ENCODE results near the gene CD44. TPM values are rescaled to one million over a fixed set of nuclear protein-coding genes. Genes with fewer than 3 reads are reported as not detected.

CD44 gene
- total RNA-seq, 1 donor from 2014 or later = 1,546 TPM

DNA sequence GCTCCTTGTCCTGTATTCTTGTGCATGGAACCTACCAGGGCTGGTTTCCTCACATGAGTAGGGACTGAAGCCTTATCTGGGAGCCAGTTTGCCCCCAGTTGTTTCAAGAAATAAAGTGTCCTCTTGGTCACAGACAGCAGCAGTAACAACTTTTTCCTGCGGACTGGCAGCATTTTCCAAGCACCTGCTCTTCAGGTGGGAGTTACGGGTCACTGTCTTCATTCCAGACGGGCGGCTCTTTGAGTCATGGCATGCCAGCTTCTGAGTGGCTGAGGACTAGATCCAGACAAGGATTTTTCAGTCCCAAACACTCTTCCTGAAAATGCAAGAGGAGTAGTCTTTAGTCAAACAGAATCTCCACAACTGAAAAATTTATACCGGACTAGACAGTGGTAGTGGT, 2.7 kb upstream of the CD44 start:
- ChIA-PET CTCF (no interaction called here), POLR2A (interaction anchor here (0.6 to 2.9 kb wide), 3 partner anchors 10 to 58 kb away, joined by 3 to 17 read pairs (median 4); no protein-coding TSS in a partner anchor)
- H3K27ac Mint-ChIP-seq = no peak overlapping the region
- H3K4me1 Mint-ChIP-seq = peaks cover 48% of the 10 kb centered on the region
- DNase-seq (no peak), ATAC-seq (ENCODE audit: low read depth) (no peak)
- intact Hi-C loops (cut with micrococcal nuclease) = no loop called here
- no peak for TF ChIP-seq CTCF (IDR thresholded peaks at IDR 0.05)
- H3K27me3 Mint-ChIP-seq = no peaks in the 10 kb centered on the region
- no peaks in the 10 kb centered on the region for H3K9me3 Mint-ChIP-seq
- H3K4me3 Mint-ChIP-seq = no peak overlapping the region
- H3K36me3 Mint-ChIP-seq (ENCODE audit: low read depth) = peaks cover 24% of the 10 kb centered on the region

DNA sequence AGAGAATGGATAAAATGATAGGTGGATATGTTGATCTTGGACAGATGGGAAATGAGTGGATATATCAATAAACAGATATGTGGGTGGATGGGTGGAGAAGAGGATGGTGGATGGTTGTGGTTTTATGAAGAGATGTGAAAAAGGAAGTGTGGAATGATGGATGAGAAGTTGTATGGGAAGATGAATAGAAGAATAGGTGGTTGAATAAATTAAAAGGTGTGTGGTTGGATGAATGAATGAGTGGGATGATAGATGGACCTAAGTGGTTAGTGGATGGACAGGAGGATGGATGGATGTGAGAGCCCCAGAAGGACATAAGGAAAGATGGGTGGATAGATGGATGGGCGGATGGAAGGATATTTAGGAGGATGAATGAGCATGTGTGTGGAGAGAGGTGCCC, 913 bp upstream of the CD44 start:
- Mint-ChIP-seq H3K36me3 (ENCODE audit: low read depth) (peaks cover 38% of the 10 kb centered on the region), H3K4me3 (peak overlapping the region; percentile 97), H3K4me1 (peaks cover 48% of the 10 kb centered on the region), H3K27ac (peak overlapping the region; percentile 98), H3K9me3 (no peaks in the 10 kb centered on the region), H3K27me3 (no peaks in the 10 kb centered on the region)
- no peak for ATAC-seq (ENCODE audit: low read depth)
- ChIA-PET POLR2A (interaction anchor here (0.5 to 6.8 kb wide), 19 partner anchors 9 to 141 kb away, joined by 3 to 222 read pairs (median 15); no protein-coding TSS in a partner anchor), CTCF (no interaction called here)
- intact Hi-C loops (cut with micrococcal nuclease) = loop anchor here (2.0 kb wide), 1 partner anchor 23 kb away; no protein-coding TSS in a partner anchor
- DNase-seq = no peak
- TF ChIP-seq CTCF (IDR thresholded peaks at IDR 0.05) = no peak

DNA sequence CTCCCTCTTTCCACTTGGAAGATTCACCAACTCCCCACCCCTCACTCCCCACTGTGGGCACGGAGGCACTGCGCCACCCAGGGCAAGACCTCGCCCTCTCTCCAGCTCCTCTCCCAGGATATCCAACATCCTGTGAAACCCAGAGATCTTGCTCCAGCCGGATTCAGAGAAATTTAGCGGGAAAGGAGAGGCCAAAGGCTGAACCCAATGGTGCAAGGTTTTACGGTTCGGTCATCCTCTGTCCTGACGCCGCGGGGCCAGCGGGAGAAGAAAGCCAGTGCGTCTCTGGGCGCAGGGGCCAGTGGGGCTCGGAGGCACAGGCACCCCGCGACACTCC, 397 bp upstream of the CD44 start:
- POLR2A ChIA-PET = interaction anchor here (0.5 to 6.8 kb wide), 26 partner anchors 10 to 142 kb away, joined by 3 to 222 read pairs (median 14); no protein-coding TSS in a partner anchor
- H3K4me3 Mint-ChIP-seq = peak overlapping the region; percentile 97
- CTCF ChIA-PET = interaction anchor here (3.3 to 3.9 kb wide), 2 partner anchors 139 to 141 kb away, joined by 16 to 18 read pairs; no protein-coding TSS in a partner anchor
- intact Hi-C loops (cut with micrococcal nuclease) = loop anchor here (2.0 kb wide), 1 partner anchor 24 kb away; no protein-coding TSS in a partner anchor
- peaks cover 43% of the 10 kb centered on the region for H3K36me3 Mint-ChIP-seq (ENCODE audit: low read depth)
- DNase-seq = no peak
- H3K27me3 Mint-ChIP-seq = no peaks in the 10 kb centered on the region
- H3K4me1 Mint-ChIP-seq = peaks cover 53% of the 10 kb centered on the region
- H3K27ac Mint-ChIP-seq = peak overlapping the region; percentile 98
- no peak for ATAC-seq (ENCODE audit: low read depth)
- TF ChIP-seq CTCF (IDR thresholded peaks at IDR 0.05) = no peak
- no peaks in the 10 kb centered on the region for H3K9me3 Mint-ChIP-seq

- ATAC-seq (ENCODE audit: low read depth) (no peak), DNase-seq (no peak)
- intact Hi-C loops (cut with micrococcal nuclease) = loop anchor here (1.0 to 5.0 kb wide), 9 partner anchors 9 to 252 kb away; no protein-coding TSS in a partner anchor
- Mint-ChIP-seq H3K36me3 (ENCODE audit: low read depth) (peaks cover 55% of the 10 kb centered on the region), H3K27me3 (no peaks in the 10 kb centered on the region), H3K9me3 (no peaks in the 10 kb centered on the region), H3K4me3 (peak overlapping the region; percentile 97), H3K4me1 (peaks cover 60% of the 10 kb centered on the region), H3K27ac (peak overlapping the region; percentile 98)
- no peak for TF ChIP-seq CTCF (IDR thresholded peaks at IDR 0.05)
- POLR2A ChIA-PET = interaction anchor here (0.7 to 6.8 kb wide), 28 partner anchors 10 to 1035 kb away, joined by 3 to 222 read pairs (median 12); partner anchors contain the start of gene NAT10
- CTCF ChIA-PET = interaction anchor here (0.9 to 3.9 kb wide), 6 partner anchors 13 to 142 kb away, joined by 3 to 18 read pairs (median 6); no protein-coding TSS in a partner anchor
These were observed 831 bp downstream of the CD44 start for GRCh38 chr11:35139722-35140282.

DNA sequence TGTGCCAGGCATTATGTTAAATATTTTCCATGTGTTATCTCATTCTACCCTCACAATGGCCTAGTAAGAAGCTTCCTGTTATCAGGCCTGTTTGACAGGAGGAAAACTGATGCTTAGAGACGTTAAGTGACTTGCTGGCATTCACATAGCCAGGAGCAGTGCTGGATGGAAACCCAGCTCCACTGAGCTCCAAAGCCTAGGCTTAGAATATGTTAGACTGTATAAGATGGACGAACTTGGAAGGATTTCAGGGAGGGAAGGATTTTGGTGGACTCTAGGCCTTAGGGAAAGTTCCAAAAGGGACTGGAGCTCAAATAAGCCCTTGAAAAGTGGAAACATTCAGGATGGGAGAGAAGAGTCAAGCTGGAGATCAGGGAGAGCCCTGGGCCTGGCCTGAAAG, 2.1 kb downstream of the CD44 start:
- Mint-ChIP-seq H3K27ac (peak overlapping the region; percentile 98), H3K27me3 (no peaks in the 10 kb centered on the region), H3K9me3 (no peaks in the 10 kb centered on the region), H3K4me1 (peaks cover 68% of the 10 kb centered on the region), H3K36me3 (ENCODE audit: low read depth) (peaks cover 67% of the 10 kb centered on the region), H3K4me3 (peak overlapping the region; percentile 97)
- no peak for DNase-seq
- intact Hi-C loops (cut with micrococcal nuclease) = loop anchor here (1.0 to 5.0 kb wide), 5 partner anchors 41 to 251 kb away; no protein-coding TSS in a partner anchor
- no peak for ATAC-seq (ENCODE audit: low read depth)
- no peak for TF ChIP-seq CTCF (IDR thresholded peaks at IDR 0.05)
- ChIA-PET CTCF (interaction anchor here (0.8 to 3.9 kb wide), 10 partner anchors 11 to 216 kb away, joined by 3 to 18 read pairs (median 5); no protein-coding TSS in a partner anchor), POLR2A (interaction anchor here (0.7 to 6.8 kb wide), 22 partner anchors 9 to 278 kb away, joined by 3 to 222 read pairs (median 12); no protein-coding TSS in a partner anchor)
